ENCODE results near the gene HECTD1. TPM values are rescaled to one million over a fixed set of nuclear protein-coding genes. Genes with fewer than 3 reads are reported as not detected.
"Not testable (repeated sequence)": the region's sequence is repeated elsewhere in the genome, so short reads cannot be mapped to it uniquely, and the experiment has no call there.

HECTD1 gene
- total and polyA plus RNA-seq, 11 donors: 42.4 to 185 (median 148) TPM

GRCh38 chr14:31205681-31206535 is 1.7 kb downstream of the HECTD1 start:
- WGBS, 4 donors: 4 to 8% (median 5%) methylated on average over 9 of the region's 9 CpGs
- Histone ChIP-seq H3K27me3 (no peaks in the 10 kb centered on the region), H3K4me1 (peaks cover 6 to 44% (median 24%) of the 10 kb centered on the region in 12 donors), H3K27ac (peak overlapping the region; percentile 92 to 100 (median 98)), H3K9me3 (no peaks in the 10 kb centered on the region), H3K4me3 (peak overlapping the region; percentile 74 to 97 (median 84)), H3K36me3 (peaks cover 0 to 37% (median 23%) of the 10 kb centered on the region in 9 donors)
- ATAC-seq (no peak), DNase-seq (no peak)
- no peak for TF ChIP-seq CTCF (IDR thresholded peaks at IDR 0.05)
- peak in 1 of 2 donors; percentile 17 for TF ChIP-seq POLR2A (IDR thresholded peaks at IDR 0.05)
- intact Hi-C loops (cut with DNase I): loop anchor here in 7 of 10 donors (2.0 to 10.0 kb wide), 9 partner anchors 34 to 251 kb away; partner anchors contain the start of genes DTD2 (in 1 of the 7) and HEATR5A (in 1 of the 7)

- Histone ChIP-seq H3K9me3 (no peaks in the 10 kb centered on the region), H3K27ac (peak overlapping the region in 4 of 12 donors; percentile 21 to 100 (median 97)), H3K36me3 (peaks cover 0 to 43% (median 25%) of the 10 kb centered on the region in 9 donors), H3K4me1 (peaks cover 6 to 55% (median 27%) of the 10 kb centered on the region in 12 donors), H3K27me3 (no peaks in the 10 kb centered on the region), H3K4me3 (peak overlapping the region in 9 of 12 donors; percentile 74 to 97 (median 83))
- ATAC-seq (no peak), DNase-seq (no peak)
- intact Hi-C loops (cut with DNase I): loop anchor here in 7 of 10 donors (5.0 to 10.0 kb wide), 8 partner anchors 33 to 252 kb away; partner anchors contain the start of gene DTD2 (in 1 of the 7)
- TF ChIP-seq CTCF (IDR thresholded peaks at IDR 0.05): no peak
- TF ChIP-seq POLR2A (IDR thresholded peaks at IDR 0.05): no peak
- WGBS, 4 donors: 28 to 44% (median 31%) methylated on average over 3 of the region's 3 CpGs
These were observed 2.7 kb downstream of the HECTD1 start for GRCh38 chr14:31204593-31205534.

- ATAC-seq, H3K4me3 ChIP-seq, DNase-seq, H3K9me3 ChIP-seq, H3K27ac ChIP-seq, H3K27me3 ChIP-seq: not testable (repeated sequence)
- H3K36me3 ChIP-seq: peaks cover 0 to 43% (median 25%) of the 10 kb centered on the region in 9 donors
- WGBS, 4 donors: 91 to 95% (median 93%) methylated on average over 11 of the region's 11 CpGs
- intact Hi-C loops (cut with DNase I): loop anchor here in 4 of 10 donors (10.0 kb wide), 2 partner anchors 91 to 121 kb away; no protein-coding TSS in a partner anchor
- peaks cover 6 to 60% (median 26%) of the 10 kb centered on the region in 12 donors for H3K4me1 ChIP-seq
These were observed 3.5 kb downstream of the HECTD1 start for GRCh38 chr14:31203899-31204592.

- WGBS, 4 donors: 96 to 98% (median 98%) methylated on average over 3 of the region's 3 CpGs
- Histone ChIP-seq H3K9me3 (no peaks in the 10 kb centered on the region), H3K27ac (no peak overlapping the region), H3K4me3 (no peak overlapping the region), H3K27me3 (no peaks in the 10 kb centered on the region), H3K4me1 (peaks cover 6 to 54% (median 21%) of the 10 kb centered on the region in 12 donors), H3K36me3 (peaks cover 0 to 48% (median 25%) of the 10 kb centered on the region in 9 donors)
- ATAC-seq (no peak), DNase-seq (no peak)
- intact Hi-C loops (cut with DNase I): loop anchor here in 4 of 10 donors (10.0 kb wide), 2 partner anchors 91 to 121 kb away; no protein-coding TSS in a partner anchor
- TF ChIP-seq POLR2A (IDR thresholded peaks at IDR 0.05): no peak
These were observed 4.2 kb downstream of the HECTD1 start for GRCh38 chr14:31203414-31203742.
